Kasumi-1 (cell line): ENCODE results near the gene PLCH2.

ENCODE experiments used
- DNase-seq, 2 experiments: peaks; one replicate each; lab custom pipeline; 2025; lab: John Stamatoyannopoulos, UW

Gene PLCH2

DNA sequence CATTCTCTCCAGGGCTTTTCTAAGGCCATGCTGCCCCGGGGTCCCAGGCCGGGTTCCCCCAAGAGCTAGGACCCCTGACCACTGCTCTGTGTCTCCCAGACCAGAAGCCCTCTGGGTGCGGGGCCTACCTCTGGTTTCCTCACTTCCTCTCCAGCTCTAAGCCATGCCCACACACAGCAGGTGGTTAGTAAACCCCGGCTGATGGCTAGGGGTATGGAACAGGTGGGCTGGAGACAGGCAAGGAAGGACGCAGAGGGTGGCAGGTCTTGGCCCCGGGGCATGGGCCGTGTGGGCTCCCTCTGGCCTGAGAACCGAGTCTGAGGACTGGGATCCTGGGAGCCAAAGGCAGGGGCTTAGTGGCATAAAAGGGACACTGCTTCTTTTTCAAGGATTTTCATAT is 15.9 kb upstream of the PLCH2 start:
- no peak for DNase-seq

GRCh38 chr1:2460996-2461751 is 14.9 kb upstream of the PLCH2 start:
- DNase-seq: no peak

DNA sequence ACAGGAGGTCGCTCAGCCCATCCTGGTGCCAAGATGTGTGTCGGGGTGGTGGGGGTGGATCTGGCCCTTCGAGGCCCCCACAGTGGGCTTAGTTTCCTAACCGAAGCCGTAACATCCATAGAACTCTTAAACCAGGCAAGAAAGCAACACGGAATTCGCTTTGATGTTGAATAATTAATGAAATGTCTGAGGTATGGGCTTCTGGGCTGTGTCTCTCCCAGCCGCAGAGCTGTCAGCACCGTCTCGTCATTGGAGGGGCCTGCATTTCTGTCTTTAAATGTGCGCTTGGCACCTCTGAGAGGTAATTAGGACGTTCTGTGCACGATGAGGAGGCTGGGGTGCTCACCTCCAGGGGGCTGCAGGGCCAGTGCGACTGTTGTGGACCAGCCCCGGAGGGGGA is 13.3 kb upstream of the PLCH2 start:
- DNase-seq: no peak

DNA sequence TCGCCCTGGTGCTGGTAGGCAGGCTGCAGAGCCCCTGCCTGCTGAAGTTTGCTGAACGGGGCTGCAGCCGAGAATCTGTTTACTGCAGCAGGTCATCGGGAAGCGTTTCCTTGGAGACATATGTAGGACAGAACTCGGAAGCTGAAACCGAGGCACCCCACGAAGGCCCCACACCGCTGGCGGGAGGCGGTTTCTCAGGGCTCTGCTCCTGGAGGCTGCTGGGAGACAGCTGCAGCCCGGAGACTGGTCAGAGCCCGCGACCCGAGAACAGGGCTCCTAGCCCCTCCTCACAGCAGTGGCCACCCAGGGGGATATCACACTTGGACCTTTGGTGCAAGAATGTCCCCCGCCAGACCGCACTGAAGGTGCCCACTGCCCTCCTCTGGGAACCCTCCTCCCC is 12.7 kb upstream of the PLCH2 start:
- DNase-seq: no peak

DNA sequence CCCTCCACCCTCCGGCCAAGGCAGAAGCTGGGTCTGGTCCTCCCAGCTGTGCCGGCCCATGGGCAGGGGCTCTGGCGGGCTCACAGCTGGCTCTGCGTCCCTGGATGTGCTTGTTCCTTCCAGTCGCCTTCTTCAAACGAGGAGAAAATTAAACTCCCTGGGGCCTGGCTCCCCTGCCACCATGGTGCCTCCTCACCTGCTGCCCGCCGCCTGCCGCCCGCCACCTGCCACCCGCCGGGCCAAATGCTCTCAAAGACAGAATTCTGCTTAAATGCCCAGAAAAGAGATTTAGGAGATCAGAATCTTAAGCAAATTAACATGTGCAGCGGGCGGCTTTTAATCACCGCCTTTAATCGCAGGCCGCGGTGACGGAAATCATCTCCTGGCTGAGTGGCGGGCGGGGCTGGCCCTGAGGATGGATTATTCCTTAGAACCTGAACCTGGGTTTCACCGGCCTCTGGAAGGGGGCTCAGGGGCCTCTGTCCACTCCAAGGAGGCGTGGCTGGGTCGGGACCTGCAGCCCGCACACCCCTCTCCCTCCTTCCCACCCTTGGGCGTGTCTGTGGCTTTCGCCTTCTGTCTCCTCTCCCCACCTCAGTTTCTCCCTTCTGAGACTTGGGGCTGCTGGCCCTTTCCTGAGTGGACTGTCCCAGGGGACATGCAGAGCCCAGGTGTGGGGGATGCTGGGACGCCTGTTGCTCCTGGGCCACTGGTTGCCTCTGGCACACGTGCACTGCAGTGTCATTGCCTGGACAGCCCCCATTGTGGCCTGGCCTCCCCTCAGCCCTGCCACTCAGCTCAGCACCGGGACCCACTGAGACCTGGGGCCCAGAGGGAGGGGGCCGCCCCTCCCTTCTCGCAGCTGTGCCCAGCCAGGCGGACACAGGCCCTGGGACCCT is 10.5 kb upstream of the PLCH2 start:
- no peak for DNase-seq

GRCh38 chr1:2466270-2466665 is 9.8 kb upstream of the PLCH2 start:
- DNase-seq: no peak

DNA sequence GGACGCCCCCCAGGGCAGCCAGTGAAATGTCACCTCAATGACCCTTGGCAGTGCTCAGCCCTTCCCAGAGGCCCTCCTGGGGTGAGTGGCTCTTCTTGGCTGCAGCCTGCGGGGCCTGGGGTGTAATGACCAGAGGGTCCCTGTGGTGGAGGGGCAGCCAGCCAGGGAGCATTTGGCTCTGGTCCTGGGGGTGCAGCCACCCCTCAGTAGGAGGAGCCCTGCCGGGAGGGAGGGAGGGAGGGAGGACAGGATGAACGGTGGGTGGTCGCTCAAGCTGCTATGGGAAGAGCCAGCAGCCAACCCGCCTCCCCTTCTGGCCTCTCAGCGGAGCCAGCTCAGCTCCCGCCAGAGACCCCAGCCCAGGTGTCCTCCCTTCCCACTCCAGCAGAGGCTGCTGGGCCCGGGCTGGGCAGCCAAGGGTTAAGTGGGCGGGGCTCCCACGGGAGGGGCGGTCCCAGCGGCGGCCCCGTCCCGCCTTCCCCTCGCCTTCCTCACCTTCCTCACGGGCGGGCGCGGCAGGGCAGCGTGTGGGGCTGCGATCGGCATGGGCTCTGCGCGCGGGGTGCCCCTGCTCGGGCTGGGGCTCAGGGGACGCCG is 9.0 kb upstream of the PLCH2 start:
- DNase-seq: no peak

- peak; percentile 5 to 9 for DNase-seq
Observed at GRCh38 chr1:2468041-2468472, 8.0 kb upstream of the PLCH2 start.

- DNase-seq: no peak
Observed at GRCh38 chr1:2468540-2468939, 7.5 kb upstream of the PLCH2 start.

- DNase-seq: no peak
Observed at GRCh38 chr1:2469103-2469940, 6.8 kb upstream of the PLCH2 start.

- no peak for DNase-seq
Observed at GRCh38 chr1:2470290-2471158, 5.6 kb upstream of the PLCH2 start.

GRCh38 chr1:2471159-2471471 is 5.0 kb upstream of the PLCH2 start:
- DNase-seq: no peak

GRCh38 chr1:2471587-2472001 is 4.5 kb upstream of the PLCH2 start:
- no peak for DNase-seq

DNA sequence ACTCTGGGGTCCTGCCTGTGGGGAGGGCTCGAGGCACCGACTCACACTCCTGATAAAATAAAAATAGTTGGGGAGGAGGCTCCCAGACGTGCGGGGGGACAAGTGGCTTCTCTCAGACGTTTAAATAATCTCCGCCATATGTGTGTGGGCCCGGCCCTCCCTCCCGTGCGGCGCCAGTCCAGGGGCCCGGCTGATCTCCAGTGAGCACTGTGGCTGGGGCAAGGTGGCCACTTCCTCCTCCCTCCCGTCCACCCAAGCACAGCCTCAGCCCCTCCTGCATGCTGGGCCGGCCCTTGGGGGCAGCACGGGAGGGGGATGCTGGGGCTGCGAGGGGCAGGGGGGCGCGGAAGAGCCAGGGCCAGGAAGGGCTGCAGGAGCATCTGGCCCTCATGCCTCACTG is 4.0 kb upstream of the PLCH2 start:
- DNase-seq: no peak

DNA sequence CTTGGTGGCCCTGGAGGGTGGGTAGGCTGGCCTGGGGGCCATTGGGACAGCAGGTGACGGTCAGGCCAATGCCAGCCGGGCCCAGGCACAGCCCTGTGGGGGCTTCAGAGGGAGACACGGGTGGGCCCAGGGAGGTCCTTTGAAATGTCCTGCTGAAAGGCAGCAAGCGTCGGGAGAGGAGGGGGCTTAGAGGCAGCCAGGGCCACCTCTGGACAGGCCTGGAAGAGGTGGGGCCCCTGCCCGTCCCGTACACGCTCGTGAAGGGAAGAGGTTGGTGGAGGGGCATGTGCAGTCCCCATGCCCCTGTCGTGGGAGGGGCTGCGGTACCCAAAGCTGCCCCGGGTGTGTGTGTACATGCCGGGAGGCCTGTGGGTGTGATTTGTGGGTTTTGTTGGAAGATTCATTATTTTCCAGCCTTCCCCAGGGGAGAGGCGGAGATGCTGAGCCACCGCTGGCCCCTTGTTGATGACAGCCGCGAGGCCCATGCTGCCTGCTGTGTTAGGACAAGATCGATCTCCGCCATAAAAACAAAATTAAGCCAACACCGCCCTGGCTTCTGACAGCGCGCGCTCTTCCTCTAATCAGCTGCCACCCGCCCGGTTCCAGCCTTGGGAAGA is 3.4 kb upstream of the PLCH2 start:
- no peak for DNase-seq

GRCh38 chr1:2473198-2473597 is 2.9 kb upstream of the PLCH2 start:
- no peak for DNase-seq

DNA sequence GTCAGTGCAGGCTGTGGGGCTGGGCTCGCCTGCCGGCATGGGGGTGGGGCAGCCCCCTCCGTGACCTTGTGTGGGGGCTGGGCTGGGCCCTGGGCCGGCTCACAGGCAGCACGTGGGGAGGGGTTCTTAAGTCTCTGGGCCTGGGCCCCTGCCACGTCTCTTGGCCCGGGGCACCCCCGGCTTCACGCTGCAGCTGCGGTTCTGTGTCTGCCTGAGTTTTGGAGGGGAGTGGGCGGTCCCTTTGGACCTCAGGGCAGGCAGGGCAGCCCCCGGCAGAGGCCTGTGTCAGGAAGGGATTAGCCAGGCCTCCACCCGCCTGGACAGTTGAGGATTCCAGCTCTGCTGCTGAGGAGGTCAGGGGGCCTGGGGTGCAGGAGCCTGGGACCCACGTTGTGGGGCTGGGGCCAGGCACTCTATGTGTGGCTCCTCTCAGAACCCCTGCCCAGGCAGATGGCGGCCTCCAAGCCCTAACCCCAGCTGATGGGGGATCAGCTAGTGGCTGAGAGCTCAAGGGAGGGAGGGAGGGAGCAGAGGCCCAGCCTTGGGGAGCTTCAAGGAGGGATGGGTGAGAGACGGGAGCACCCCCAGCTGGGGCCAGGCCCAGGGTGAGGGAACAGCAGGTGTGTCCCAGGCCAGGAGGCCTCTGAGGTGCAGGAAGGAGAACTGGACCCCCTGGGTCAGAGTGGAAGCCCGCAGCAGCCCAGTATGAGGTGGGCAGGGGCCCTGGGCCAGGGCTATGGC is 1.8 kb upstream of the PLCH2 start:
- DNase-seq: no peak

- DNase-seq: no peak
Observed at GRCh38 chr1:2474933-2475371, 1.1 kb upstream of the PLCH2 start.

DNA sequence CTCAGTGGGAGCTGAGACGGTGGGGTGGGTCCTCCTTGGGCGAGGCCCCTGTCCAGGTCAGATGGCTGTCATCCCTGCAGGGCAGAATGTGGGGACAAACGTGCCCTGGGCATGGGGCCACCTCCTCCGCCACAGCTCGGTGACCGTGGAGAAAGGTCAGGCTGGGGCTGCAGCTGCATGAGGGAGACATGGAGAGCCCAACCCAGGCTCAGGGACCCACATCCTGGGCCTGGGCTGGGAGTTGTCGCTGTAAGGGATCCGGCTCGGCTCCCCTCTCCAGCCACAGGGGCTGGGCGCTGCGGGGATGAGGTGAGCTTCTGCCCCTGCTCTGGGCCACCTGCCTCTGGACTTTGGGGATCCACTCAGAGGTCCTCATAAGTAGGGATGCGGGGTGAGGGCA is 518 bp upstream of the PLCH2 start:
- DNase-seq: no peak

DNA sequence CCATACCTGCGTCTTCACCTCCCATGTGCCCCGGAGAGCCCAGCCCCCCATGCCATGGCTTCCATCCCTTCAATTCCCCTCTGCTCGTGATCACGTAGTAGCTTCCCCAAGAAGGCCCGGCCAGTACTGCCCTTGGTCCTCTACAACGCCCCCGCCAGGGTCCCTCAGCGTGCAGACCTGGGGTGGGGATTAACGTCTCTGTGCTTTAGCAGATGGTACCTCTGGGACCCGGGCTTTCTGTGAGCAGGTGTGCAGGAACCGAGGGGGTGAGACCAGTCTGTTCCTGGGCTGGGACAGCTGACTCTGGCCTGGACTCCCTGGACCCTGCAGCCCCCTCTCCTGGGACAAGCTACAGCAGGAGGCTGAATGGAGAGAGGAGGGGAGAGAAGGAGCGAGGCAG is 1.2 kb downstream of the PLCH2 start:
- DNase-seq: no peak
